Endothelial cell of umbilical vein (primary cell): ENCODE measurements around the gene RAD50. TPM values are rescaled to one million over a fixed set of nuclear protein-coding genes. Genes with fewer than 3 reads are reported as not detected.

Experiments
- BruUV-seq: library from RNA; stranded (reverse); fragments of 400-500 nt; replicated peaks from 2 replicates; lab custom pipeline; 2021; lab: Mats Ljungman, UMichigan
- CTCF ChIA-PET: fragments of 300-600, 350-600 bp; sonication (Branson Sonifier 250); formaldehyde crosslinking; loops from one replicate; lab custom pipeline; 2021; ENCODE audit warnings: antibody characterized with exemption, inconsistent platforms; lab: Charles Lee
- POLR2A ChIA-PET: fragments of 300-600, 350-600 bp; sonication (Branson Sonifier 250); formaldehyde crosslinking; loops from one replicate; lab custom pipeline; 2021; ENCODE audit warnings: antibody characterized with exemption, inconsistent platforms; lab: Charles Lee
- DNase-seq: peaks from one replicate; pipeline ENCODE4 v3.0.0-alpha.2; 2011; ENCODE audit warnings: low read depth, low spot score
- FAIRE-seq: peaks from 2 replicates; lab custom pipeline; 2011; peaks lifted over from hg19 to GRCh38; lab: Jason Lieb, UNC
- H2AFZ ChIP-seq: 2 replicates; pipeline ENCODE4 v1.6.0; 2012; ENCODE audit warnings: low read depth, low read length, control low read depth, inconsistent platforms
- H3K27ac ChIP-seq: 2 replicates; pipeline ENCODE4 v1.5.1; 2011; ENCODE audit warnings: low read depth, mild to moderate bottlenecking, control low read depth, low read length, moderate library complexity; ENCODE audit not compliant: insufficient read depth
- H3K27me3 ChIP-seq, 2 experiments: 2 replicates each; pipeline versions ENCODE4 v1.6.0 to v1.6.1; 2011; ENCODE audit warnings: low read length in 2 of 2, mixed read lengths in 1 of 2; ENCODE audit not compliant: control insufficient read depth in 2 of 2, insufficient read depth in 2 of 2
- H3K36me3 ChIP-seq, 2 experiments: 2 replicates in 1 of 2; 3 replicates in 1 of 2; pipeline ENCODE4 v1.5.1; 2011; ENCODE audit warnings: low read length in 2 of 2, mild to moderate bottlenecking in 1 of 2, moderate library complexity in 1 of 2; ENCODE audit not compliant: control insufficient read depth in 2 of 2, insufficient read depth in 2 of 2; ENCODE audit errors: extremely low read depth in 1 of 2
- H3K4me1 ChIP-seq: 3 replicates; pipeline ENCODE4 v1.5.1; 2011; ENCODE audit warnings: mild to moderate bottlenecking, low read length; ENCODE audit not compliant: control insufficient read depth, insufficient read depth; ENCODE audit errors: extremely low read depth
- H3K4me2 ChIP-seq: 2 replicates; pipeline ENCODE4 v1.6.1; 2011; ENCODE audit warnings: low read length, control low read depth, mixed read lengths; ENCODE audit not compliant: insufficient read depth
- H3K4me3 ChIP-seq, 3 experiments: fragments of 200-600 bp in 1 of 3; sonication (generic), shearing (Covaris generic) in 1 of 3; replicated peaks in 1 of 3; 2 replicates each; pipeline ENCODE4 v1.5.1; 2011 to 2016; ENCODE audit warnings: control low read depth in 3 of 3, low read length in 3 of 3, mild to moderate bottlenecking in 2 of 3, inconsistent platforms in 1 of 3, low read depth in 1 of 3, moderate library complexity in 1 of 3; ENCODE audit not compliant: insufficient read depth in 1 of 3
- H3K79me2 ChIP-seq: 2 replicates; pipeline ENCODE4 v1.6.0; 2012; ENCODE audit warnings: low read length, inconsistent platforms; ENCODE audit not compliant: control insufficient read depth, insufficient read depth
- H3K9ac ChIP-seq: replicated peaks from 2 replicates; pipeline ENCODE3; 2011; ENCODE audit warnings: low read length, control low read depth; ENCODE audit not compliant: insufficient read depth; ENCODE audit errors: extremely low read depth
- H3K9me1 ChIP-seq: replicated peaks from 3 replicates; pipeline ENCODE4 v1.6.0; 2011; ENCODE audit warnings: mild to moderate bottlenecking, low read length; ENCODE audit not compliant: control insufficient read depth, insufficient read depth; ENCODE audit errors: extremely low read depth
- H3K9me3 ChIP-seq: replicated peaks from 2 replicates; pipeline ENCODE4 v1.5.1; 2012; ENCODE audit warnings: low read length, inconsistent platforms; ENCODE audit not compliant: control insufficient read depth, insufficient read depth
- H4K20me1 ChIP-seq: replicated peaks from 2 replicates; pipeline ENCODE3; 2011; ENCODE audit warnings: mild to moderate bottlenecking, low read length; ENCODE audit not compliant: control insufficient read depth, insufficient read depth; ENCODE audit errors: extremely low read depth
- EZH2 ChIP-seq: IDR thresholded peaks from 2 replicates; pipeline ENCODE4 v1.6.1; 2012; ENCODE audit warnings: borderline replicate concordance, low read depth, mild to moderate bottlenecking, moderate library complexity, low read length, inconsistent platforms; ENCODE audit not compliant: severe bottlenecking
- FOS ChIP-seq: IDR thresholded peaks from 2 replicates; pipeline ENCODE4 v1.6.1; 2011; ENCODE audit warnings: mild to moderate bottlenecking, low read length, moderate library complexity, borderline replicate concordance; ENCODE audit not compliant: insufficient read depth
- GATA2 ChIP-seq: IDR thresholded peaks from 2 replicates; pipeline ENCODE4 v1.7.0; 2011; ENCODE audit warnings: low read depth, mild to moderate bottlenecking, moderate library complexity, mixed read lengths, low read length; ENCODE audit not compliant: insufficient read length, insufficient read depth
- JUN ChIP-seq: IDR thresholded peaks from 2 replicates; pipeline ENCODE4 v1.6.1; 2011; ENCODE audit warnings: borderline replicate concordance, low read depth; ENCODE audit not compliant: insufficient read length, insufficient read depth
- MYC ChIP-seq: IDR thresholded peaks from one replicate; pipeline ENCODE4 v1.6.1; 2011; ENCODE audit warnings: mild to moderate bottlenecking, low read depth, low read length
- POLR2A ChIP-seq: IDR thresholded peaks from 2 replicates; pipeline ENCODE4 v1.6.1; 2012; ENCODE audit warnings: low read depth, mild to moderate bottlenecking, control low read depth, low read length
- dilution Hi-C: fragments of 300-500 bp; cut with MboI; formaldehyde crosslinking; loops from one replicate; pipeline ENCODE4 v1.15.0; 2019; ENCODE audit warnings: low sequenced_read_pairs; ENCODE audit not compliant: extremely low pct_ligation_motif_present
- intact Hi-C: fragments of 100-400 bp; cut with micrococcal nuclease; formaldehyde crosslinking; loops from one replicate; pipeline ENCODE4 v1.10.0; 2022
- polyA plus RNA-seq, 4 experiments: library from polyadenylated mRNA; depleted of rRNA in 3 of 4; stranded (reverse) in 3 of 4; unstranded in 1 of 4; fragments of >200 nt; gene quantifications; 2 replicates each; pipeline versions ENCODE4 v1.2.1 to v1.2.3, GENCODE V29; 2011 to 2012; ENCODE audit warnings: missing spikeins in 1 of 4
- total RNA-seq: library from RNA; stranded (reverse); gene quantifications from 2 replicates; pipeline ENCODE4 v1.2.3, GENCODE V29; 2021
- TF ChIP-seq, protein P1 (sequence below): IDR thresholded peaks from 2 replicates; pipeline ENCODE4 v1.6.1; 2011; ENCODE audit not compliant: insufficient read depth, insufficient read length
- TF ChIP-seq, protein P2 (sequence below), 2 donors: IDR thresholded peaks; 1 replicate in 1 of 2; 2 replicates in 1 of 2; pipeline ENCODE4 v1.5.1; 2011; ENCODE audit warnings: low read length in 2 of 2, mild to moderate bottlenecking in 2 of 2, moderate library complexity in 2 of 2, control low read depth in 1 of 2, inconsistent platforms in 1 of 2, low read depth in 1 of 2; ENCODE audit not compliant: insufficient read depth in 1 of 2; ENCODE audit errors: extremely low read depth in 1 of 2

Gene RAD50
- total and polyA plus RNA-seq, 2 donors (not counting 3 experiments of a cell fraction or from before 2014, with no cell fraction given) = 6.1 to 20.4 TPM

DNA sequence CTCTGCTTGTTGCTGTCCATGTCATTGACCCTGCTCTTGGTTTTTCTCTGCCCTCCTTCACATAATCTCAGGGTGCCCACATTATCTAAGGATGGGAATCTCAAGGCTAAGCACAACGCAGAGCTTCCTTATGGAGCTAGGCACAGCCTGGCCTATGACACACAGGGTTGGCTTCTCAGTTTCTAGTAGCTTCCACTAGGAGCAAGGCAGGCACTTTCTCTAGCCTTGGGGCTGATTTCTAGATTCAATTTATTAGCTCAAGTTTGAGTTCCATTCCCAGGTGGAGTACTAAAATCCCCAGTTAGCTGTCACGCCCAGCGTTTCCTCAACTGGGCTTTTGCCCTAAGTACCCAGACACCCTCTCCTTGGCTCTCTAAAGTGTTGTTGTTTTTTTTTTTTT is 129.4 kb downstream of the RAD50 start:
- H2AFZ ChIP-seq = no peak overlapping the region
- no peaks in the 10 kb centered on the region for H3K27me3 ChIP-seq
- intact Hi-C loops (no loop called here), dilution Hi-C loops (no loop called here)
- ChIA-PET POLR2A (no interaction called here), CTCF (interaction anchor here (1.0 kb wide), 1 partner anchor 9 kb away, joined by 3 read pairs; no protein-coding TSS in a partner anchor)
- H3K27ac ChIP-seq = no peak overlapping the region
- TF ChIP-seq POLR2A = no peak
- TF ChIP-seq FOS = no peak
- TF ChIP-seq EZH2 = no peak
- TF ChIP-seq GATA2 = no peak
- no peak for TF ChIP-seq MYC
- TF ChIP-seq, protein P1, sequence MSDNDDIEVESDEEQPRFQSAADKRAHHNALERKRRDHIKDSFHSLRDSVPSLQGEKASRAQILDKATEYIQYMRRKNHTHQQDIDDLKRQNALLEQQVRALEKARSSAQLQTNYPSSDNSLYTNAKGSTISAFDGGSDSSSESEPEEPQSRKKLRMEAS = no peak
- TF ChIP-seq, protein P2, sequence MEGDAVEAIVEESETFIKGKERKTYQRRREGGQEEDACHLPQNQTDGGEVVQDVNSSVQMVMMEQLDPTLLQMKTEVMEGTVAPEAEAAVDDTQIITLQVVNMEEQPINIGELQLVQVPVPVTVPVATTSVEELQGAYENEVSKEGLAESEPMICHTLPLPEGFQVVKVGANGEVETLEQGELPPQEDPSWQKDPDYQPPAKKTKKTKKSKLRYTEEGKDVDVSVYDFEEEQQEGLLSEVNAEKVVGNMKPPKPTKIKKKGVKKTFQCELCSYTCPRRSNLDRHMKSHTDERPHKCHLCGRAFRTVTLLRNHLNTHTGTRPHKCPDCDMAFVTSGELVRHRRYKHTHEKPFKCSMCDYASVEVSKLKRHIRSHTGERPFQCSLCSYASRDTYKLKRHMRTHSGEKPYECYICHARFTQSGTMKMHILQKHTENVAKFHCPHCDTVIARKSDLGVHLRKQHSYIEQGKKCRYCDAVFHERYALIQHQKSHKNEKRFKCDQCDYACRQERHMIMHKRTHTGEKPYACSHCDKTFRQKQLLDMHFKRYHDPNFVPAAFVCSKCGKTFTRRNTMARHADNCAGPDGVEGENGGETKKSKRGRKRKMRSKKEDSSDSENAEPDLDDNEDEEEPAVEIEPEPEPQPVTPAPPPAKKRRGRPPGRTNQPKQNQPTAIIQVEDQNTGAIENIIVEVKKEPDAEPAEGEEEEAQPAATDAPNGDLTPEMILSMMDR (IDR thresholded peaks at IDR 0.05; ENCODE audit: extremely low read depth in 1 of 2, insufficient read depth in 1 of 2, low read depth in 1 of 2, low read length in 2 of 2) = no peak
- no peak for TF ChIP-seq JUN
- no peak overlapping the region for H3K4me3 ChIP-seq
- H4K20me1 ChIP-seq = no peaks in the 10 kb centered on the region
- H3K9ac ChIP-seq = no peak overlapping the region
- H3K4me2 ChIP-seq = no peak overlapping the region
- H3K4me1 ChIP-seq = no peaks in the 10 kb centered on the region
- no peaks in the 10 kb centered on the region for H3K36me3 ChIP-seq
- no peaks in the 10 kb centered on the region for H3K9me3 ChIP-seq
- FAIRE-seq = no peak
- H3K9me1 ChIP-seq = no peaks in the 10 kb centered on the region
- no peak for DNase-seq
- H3K79me2 ChIP-seq = no peaks in the 10 kb centered on the region
- BruUV-seq = no TSS peak
